A673 (cell line): ENCODE measurements around the gene HNRNPF. TPM values are rescaled to one million over a fixed set of nuclear protein-coding genes. Genes with fewer than 3 reads are reported as not detected.
A peak's percentile ranks its signal among the peaks of the same experiment; 100 is the strongest.
"Not testable (repeated sequence)": the region's sequence is repeated elsewhere in the genome, so short reads cannot be mapped to it uniquely, and the experiment has no call there.

Source experiments
- Bru-seq: library from RNA; stranded (reverse); fragments of 400-500 nt; gene quantifications from one replicate; lab custom pipeline; 2021; lab: Mats Ljungman, UMichigan
- BruChase-seq, 2 experiments: library from RNA; stranded (reverse); fragments of 400-500 nt; gene quantifications; one replicate each; lab custom pipeline; 2021; lab: Mats Ljungman, UMichigan
- BruUV-seq: library from RNA; stranded (reverse); fragments of 400-500 nt; replicated peaks from 2 replicates; lab custom pipeline; 2021; lab: Mats Ljungman, UMichigan
- CTCF ChIA-PET: fragments of 300-600 bp; sonication (Branson Sonifier 250); formaldehyde crosslinking; loops from one replicate; lab custom pipeline; 2022; ENCODE audit warnings: antibody characterized with exemption; lab: Charles Lee
- POLR2A ChIA-PET: fragments of 300-600 bp; sonication (Branson Sonifier 250); formaldehyde crosslinking; loops from one replicate; lab custom pipeline; 2022; ENCODE audit warnings: antibody characterized with exemption; ENCODE audit not compliant: low non-redundant PET; lab: Charles Lee
- DNase-seq: peaks from one replicate; pipeline ENCODE4 v3.0.0-alpha.2; 2015; ENCODE audit warnings: low spot score
- H3K27ac ChIP-seq: fragments of 200-600 bp; sonication (generic); 2 replicates; pipeline ENCODE4 v1.5.1; 2016; ENCODE audit warnings: mixed run types, low read depth, mild to moderate bottlenecking, mixed read lengths, antibody characterized with exemption, low read length; ENCODE audit not compliant: poor library complexity, severe bottlenecking
- H3K27me3 ChIP-seq: fragments of 200-600 bp; sonication (generic); replicated peaks from 2 replicates; pipeline ENCODE4 v1.6.1; 2017; ENCODE audit warnings: mixed run types, low read depth, mild to moderate bottlenecking, mixed read lengths, antibody characterized with exemption, low read length; ENCODE audit not compliant: insufficient read depth, poor library complexity
- H3K36me3 ChIP-seq: fragments of 200-600 bp; sonication (generic); 2 replicates; pipeline ENCODE4 v1.6.1; 2016; ENCODE audit warnings: mixed run types, mild to moderate bottlenecking, mixed read lengths, antibody characterized with exemption, low read length; ENCODE audit not compliant: insufficient read depth, poor library complexity, severe bottlenecking
- H3K4me1 ChIP-seq: fragments of 200-600 bp; sonication (generic); 2 replicates; pipeline ENCODE4 v1.6.1; 2017; ENCODE audit warnings: mixed run types, mild to moderate bottlenecking, mixed read lengths, antibody characterized with exemption, low read length; ENCODE audit not compliant: insufficient read depth, poor library complexity, severe bottlenecking
- H3K4me3 ChIP-seq: fragments of 200-600 bp; sonication (generic); 2 replicates; pipeline ENCODE4 v1.5.1; 2016; ENCODE audit warnings: low read depth, mixed run types, mild to moderate bottlenecking, mixed read lengths, low read length; ENCODE audit not compliant: poor library complexity, severe bottlenecking
- H3K9me3 ChIP-seq: fragments of 200-600 bp; sonication (generic); 2 replicates; pipeline ENCODE4 v1.6.1; 2016; ENCODE audit warnings: mixed run types, low read depth, mild to moderate bottlenecking, mixed read lengths, antibody characterized with exemption, low read length; ENCODE audit not compliant: poor library complexity, severe bottlenecking
- EZH2 ChIP-seq: fragments of 200-600 bp; sonication (generic); IDR thresholded peaks from 2 replicates; pipeline ENCODE4 v1.6.1; 2017; ENCODE audit warnings: borderline replicate concordance, low read depth, mild to moderate bottlenecking, mixed read lengths, antibody characterized with exemption, low read length; ENCODE audit not compliant: poor library complexity, severe bottlenecking
- intact Hi-C: fragments of 100-400 bp; cut with micrococcal nuclease; formaldehyde crosslinking; loops from one replicate; pipeline ENCODE4 v1.10.0; 2022; ENCODE audit not compliant: unreplicated experiment
- long read RNA-seq: library from polyadenylated mRNA; stranded (forward); transcript quantifications from one replicate; pipeline ENCODE4 v2.0.0, GENCODE V29; 2022
- total RNA-seq: library from RNA; stranded (reverse); gene quantifications from 2 replicates; pipeline ENCODE4 v1.2.3, GENCODE V29; 2021
- TF ChIP-seq, protein P1 (sequence below): fragments of 300-800, 200-600 bp; sonication (generic); conservative IDR thresholded peaks from 2 replicates; pipeline ENCODE4 v1.5.1; 2017; ENCODE audit warnings: low read depth, mild to moderate bottlenecking, antibody characterized with exemption, low read length, moderate library complexity, mixed read lengths

The HNRNPF gene, protein sequence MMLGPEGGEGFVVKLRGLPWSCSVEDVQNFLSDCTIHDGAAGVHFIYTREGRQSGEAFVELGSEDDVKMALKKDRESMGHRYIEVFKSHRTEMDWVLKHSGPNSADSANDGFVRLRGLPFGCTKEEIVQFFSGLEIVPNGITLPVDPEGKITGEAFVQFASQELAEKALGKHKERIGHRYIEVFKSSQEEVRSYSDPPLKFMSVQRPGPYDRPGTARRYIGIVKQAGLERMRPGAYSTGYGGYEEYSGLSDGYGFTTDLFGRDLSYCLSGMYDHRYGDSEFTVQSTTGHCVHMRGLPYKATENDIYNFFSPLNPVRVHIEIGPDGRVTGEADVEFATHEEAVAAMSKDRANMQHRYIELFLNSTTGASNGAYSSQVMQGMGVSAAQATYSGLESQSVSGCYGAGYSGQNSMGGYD
- total RNA-seq (265 and 277 TPM in 2 replicates), Bru-seq, nascent RNA (percentile 99 among the genes with signal in this experiment), BruChase-seq, experiment 1, labeled RNA remaining after a 2-hour chase (percentile 98 among the genes with signal in this experiment), BruChase-seq, experiment 2, labeled RNA remaining after a 6-hour chase (percentile 97 among the genes with signal in this experiment)
- long read RNA-seq, transcript HNRNPF-202 (4 exons, 2,670 nt), result minor isoform, 35 of 676 reads
- long read RNA-seq, transcript HNRNPF-204 (3 exons, 2,755 nt), result major isoform, 160 of 676 reads
- long read RNA-seq, transcript HNRNPF-201 (4 exons, 2,186 nt), result minor isoform, 47 of 676 reads
- long read RNA-seq, transcript HNRNPF-203 (4 exons, 2,617 nt), result minor isoform, 58 of 676 reads
- long read RNA-seq, partial matches to known transcripts, result 0 of 676 reads
- long read RNA-seq, other reads (novel, unspliced or antisense), result 356 of 676 reads

GRCh38 chr10:43408710-43409384, at the start of gene HNRNPF:
HNRNPF (minus strand) TSS chr10:43409186; CDS start chr10:43387884, 21,302 bp downstream.
- DNase-seq, result peak; percentile 97
- Histone ChIP-seq H3K9me3 (no peaks in the 10 kb centered on the region), H3K4me3 (peak within 1 kb of the TSS; percentile 91), H3K27ac (peak within 1 kb of the TSS; percentile 98), H3K36me3 (no peaks in the 10 kb centered on the region), H3K4me1 (peaks cover 29% of the 10 kb centered on the region), H3K27me3 (no peaks in the 10 kb centered on the region)
- POLR2A ChIA-PET, result no interaction called here
- TF ChIP-seq EZH2, result no peak
- TF ChIP-seq, protein P1, sequence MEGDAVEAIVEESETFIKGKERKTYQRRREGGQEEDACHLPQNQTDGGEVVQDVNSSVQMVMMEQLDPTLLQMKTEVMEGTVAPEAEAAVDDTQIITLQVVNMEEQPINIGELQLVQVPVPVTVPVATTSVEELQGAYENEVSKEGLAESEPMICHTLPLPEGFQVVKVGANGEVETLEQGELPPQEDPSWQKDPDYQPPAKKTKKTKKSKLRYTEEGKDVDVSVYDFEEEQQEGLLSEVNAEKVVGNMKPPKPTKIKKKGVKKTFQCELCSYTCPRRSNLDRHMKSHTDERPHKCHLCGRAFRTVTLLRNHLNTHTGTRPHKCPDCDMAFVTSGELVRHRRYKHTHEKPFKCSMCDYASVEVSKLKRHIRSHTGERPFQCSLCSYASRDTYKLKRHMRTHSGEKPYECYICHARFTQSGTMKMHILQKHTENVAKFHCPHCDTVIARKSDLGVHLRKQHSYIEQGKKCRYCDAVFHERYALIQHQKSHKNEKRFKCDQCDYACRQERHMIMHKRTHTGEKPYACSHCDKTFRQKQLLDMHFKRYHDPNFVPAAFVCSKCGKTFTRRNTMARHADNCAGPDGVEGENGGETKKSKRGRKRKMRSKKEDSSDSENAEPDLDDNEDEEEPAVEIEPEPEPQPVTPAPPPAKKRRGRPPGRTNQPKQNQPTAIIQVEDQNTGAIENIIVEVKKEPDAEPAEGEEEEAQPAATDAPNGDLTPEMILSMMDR, result no peak
- BruUV-seq, result no TSS peak
- CTCF ChIA-PET, result no interaction called here
- intact Hi-C loops, result loop anchor here (1.0 kb wide), 1 partner anchor 11 kb away; no protein-coding TSS in a partner anchor

DNA sequence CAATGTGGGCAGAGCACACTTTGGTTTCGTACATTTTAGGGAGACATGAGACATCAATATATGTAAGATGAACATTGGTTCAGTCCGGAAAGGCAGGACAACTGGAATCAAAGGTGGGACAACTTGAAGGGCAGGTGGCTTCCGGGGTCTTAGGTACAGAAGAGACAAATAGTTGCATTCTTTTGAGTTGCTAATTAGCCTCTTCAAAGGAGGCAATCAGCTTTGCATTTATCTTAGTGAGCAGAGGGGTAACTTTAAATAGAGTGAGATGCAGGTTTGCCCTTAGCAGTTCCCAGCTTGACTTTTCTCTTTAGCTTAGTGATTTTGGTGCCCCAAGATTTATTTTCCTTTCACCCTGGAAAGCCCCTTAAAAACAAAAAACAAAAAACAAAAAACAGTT, 49.2 kb upstream of the HNRNPF start:
- Histone ChIP-seq H3K36me3 (no peaks in the 10 kb centered on the region), H3K27ac (no peak overlapping the region), H3K4me1 (no peaks in the 10 kb centered on the region), H3K9me3 (no peaks in the 10 kb centered on the region), H3K27me3 (no peaks in the 10 kb centered on the region), H3K4me3 (no peak overlapping the region)
- CTCF ChIA-PET, result no interaction called here
- TF ChIP-seq, protein P1, result no peak
- TF ChIP-seq EZH2, result no peak
- DNase-seq, result no peak
- intact Hi-C loops, result no loop called here
- POLR2A ChIA-PET, result no interaction called here
- no TSS peak for BruUV-seq

DNA sequence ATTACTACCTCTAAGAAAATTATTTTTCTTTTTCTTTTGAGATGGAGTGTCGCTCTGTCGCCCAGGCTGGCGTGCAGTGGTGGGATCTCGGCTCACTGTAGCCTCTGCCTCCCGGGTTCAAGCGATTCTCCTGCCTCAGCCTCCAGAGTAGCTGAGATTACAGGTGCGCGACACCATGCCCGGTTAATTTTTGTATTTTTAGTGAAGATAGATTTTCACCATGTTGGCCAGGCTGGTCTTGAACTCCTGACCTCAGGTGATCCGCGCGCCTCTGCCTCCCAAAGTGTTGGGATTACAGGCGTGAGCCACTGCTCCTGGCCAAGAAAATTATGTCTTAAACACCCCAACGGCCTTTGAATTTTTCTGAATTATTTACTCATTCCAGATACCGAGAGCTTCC, 47.6 kb upstream of the HNRNPF start:
- H3K4me3 ChIP-seq, H3K27ac ChIP-seq, H3K9me3 ChIP-seq, POLR2A ChIA-PET, H3K27me3 ChIP-seq, CTCF ChIA-PET, DNase-seq, BruUV-seq, H3K4me1 ChIP-seq, intact Hi-C loops, H3K36me3 ChIP-seq: not testable (repeated sequence)

DNA sequence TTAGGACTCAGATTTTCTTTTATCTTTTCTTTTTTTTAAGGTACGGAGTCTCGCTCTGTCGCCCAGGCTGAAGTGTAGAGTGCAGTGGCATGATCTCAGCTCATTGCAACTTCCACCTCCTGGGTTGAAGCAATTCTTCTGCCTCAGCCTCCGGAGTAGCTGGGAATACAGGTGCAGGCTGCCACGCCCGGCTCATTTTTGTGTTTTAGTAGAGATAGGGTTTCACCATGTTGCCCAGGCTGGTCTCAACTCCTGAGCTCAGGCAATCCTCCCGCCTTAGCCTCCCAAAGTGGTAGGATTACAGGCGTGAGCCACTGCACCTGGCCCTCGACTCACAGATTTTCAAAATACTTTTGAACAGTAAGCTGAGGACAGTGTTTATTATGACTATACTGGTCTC, 45.0 kb upstream of the HNRNPF start:
- CTCF ChIA-PET, DNase-seq, H3K4me3 ChIP-seq, H3K9me3 ChIP-seq, POLR2A ChIA-PET, H3K27ac ChIP-seq, intact Hi-C loops, H3K4me1 ChIP-seq, H3K27me3 ChIP-seq, BruUV-seq, H3K36me3 ChIP-seq: not testable (repeated sequence)
